ENCODE data around the gene RTEL1.
A peak's percentile ranks its signal among the peaks of the same experiment; 100 is the strongest.

Gene RTEL1

GRCh38 chr20:63697868-63698545 lies 39.9 kb downstream of the RTEL1 start:
- DNase-seq (ENCODE audit: low read depth, low spot score) = no peak

- DNase-seq (ENCODE audit: low read depth, low spot score) = peak; percentile 72
Measured at GRCh38 chr20:63698739-63699465, 40.8 kb downstream of the RTEL1 start.

- no peak for DNase-seq (ENCODE audit: low read depth, low spot score)
Measured at GRCh38 chr20:63699466-63700198, 41.5 kb downstream of the RTEL1 start.

- DNase-seq (ENCODE audit: low read depth, low spot score) = no peak
Measured at GRCh38 chr20:63700199-63701050, 42.3 kb downstream of the RTEL1 start.

- no peak for DNase-seq (ENCODE audit: low read depth, low spot score)
Measured at GRCh38 chr20:63701051-63701328, 42.9 kb downstream of the RTEL1 start.

- DNase-seq (ENCODE audit: low read depth, low spot score) = no peak
Measured at GRCh38 chr20:63701329-63702035, 43.4 kb downstream of the RTEL1 start.

- no peak for DNase-seq (ENCODE audit: low read depth, low spot score)
Measured at GRCh38 chr20:63702036-63702665, 44.0 kb downstream of the RTEL1 start.

GRCh38 chr20:63702751-63703470 lies 44.8 kb downstream of the RTEL1 start:
- DNase-seq (ENCODE audit: low read depth, low spot score) = no peak

GRCh38 chr20:63703471-63703975 lies 45.4 kb downstream of the RTEL1 start:
- no peak for DNase-seq (ENCODE audit: low read depth, low spot score)

GRCh38 chr20:63703976-63704748 lies 46.0 kb downstream of the RTEL1 start:
- DNase-seq (ENCODE audit: low read depth, low spot score) = no peak

GRCh38 chr20:63704749-63705117 lies 46.6 kb downstream of the RTEL1 start:
- no peak for DNase-seq (ENCODE audit: low read depth, low spot score)

- DNase-seq (ENCODE audit: low read depth, low spot score) = no peak
Measured at GRCh38 chr20:63705232-63706026, 47.3 kb downstream of the RTEL1 start.

GRCh38 chr20:63706027-63706695 lies 48.0 kb downstream of the RTEL1 start:
- no peak for DNase-seq (ENCODE audit: low read depth, low spot score)

- DNase-seq (ENCODE audit: low read depth, low spot score) = no peak
Measured at GRCh38 chr20:63706852-63707557, 48.9 kb downstream of the RTEL1 start.

- no peak for DNase-seq (ENCODE audit: low read depth, low spot score)
Measured at GRCh38 chr20:63707558-63708300, 49.6 kb downstream of the RTEL1 start, which contains the start of the genes ARFRP1 and ZGPAT. Gene ARFRP1 (minus strand): TSS chr20:63707976. CDS start chr20:63707091, 885 bp downstream. Gene ZGPAT (plus strand): TSS chr20:63708039. CDS start chr20:63708581, 542 bp downstream.
